Glutamatergic neuron (in vitro differentiated cells): ENCODE measurements around the gene RGS2. TPM values are rescaled to one million over a fixed set of nuclear protein-coding genes. Genes with fewer than 3 reads are reported as not detected.

Experiments
- DNase-seq: peaks from one replicate; pipeline ENCODE4 v3.0.0; 2022
- H3K27ac Mint-ChIP-seq: one replicate; pipeline ENCODE4 v1.8.0; 2020; ENCODE audit warnings: mild to moderate bottlenecking, mixed read lengths, inconsistent platforms; ENCODE audit not compliant: unreplicated experiment
- H3K27me3 Mint-ChIP-seq: one replicate; pipeline ENCODE4 v1.8.0; 2020; ENCODE audit warnings: mild to moderate bottlenecking, moderate library complexity, mixed read lengths, inconsistent platforms; ENCODE audit not compliant: unreplicated experiment
- H3K36me3 Mint-ChIP-seq: one replicate; pipeline ENCODE4 v1.8.0; 2020; ENCODE audit warnings: mild to moderate bottlenecking, mixed read lengths, inconsistent platforms; ENCODE audit not compliant: unreplicated experiment
- H3K4me1 Mint-ChIP-seq: one replicate; pipeline ENCODE4 v1.8.0; 2020; ENCODE audit warnings: mild to moderate bottlenecking, low read depth, mixed read lengths, inconsistent platforms; ENCODE audit not compliant: unreplicated experiment
- H3K4me3 Mint-ChIP-seq: one replicate; pipeline ENCODE4 v1.8.0; 2020; ENCODE audit warnings: mild to moderate bottlenecking, mixed read lengths, inconsistent platforms; ENCODE audit not compliant: unreplicated experiment
- H3K9me3 Mint-ChIP-seq: one replicate; pipeline ENCODE4 v1.8.0; 2020; ENCODE audit warnings: mild to moderate bottlenecking, moderate library complexity, mixed read lengths, inconsistent platforms; ENCODE audit not compliant: unreplicated experiment
- CTCF ChIP-seq: fragments of 200-600 bp; sonication (generic); IDR thresholded peaks from one replicate; pipeline ENCODE4 v1.5.0; 2021; ENCODE audit not compliant: partially characterized antibody, unreplicated experiment
- total RNA-seq: library from RNA; stranded (reverse); fragmentation: NEBNext Ultra II Directional; extraction: Animal tissue kit (Norgen Biotek cat#: 25700); gene quantifications from one replicate; pipeline ENCODE4 v1.2.1, GENCODE V29; 2021; ENCODE audit not compliant: unreplicated experiment

RGS2 gene
- total RNA-seq, 1 donor from 2014 or later = 33.5 TPM

GRCh38 chr1:192793983-192794767 lies 14.7 kb upstream of the RGS2 start:
- TF ChIP-seq CTCF = no peak
- Mint-ChIP-seq H3K27ac (no peak overlapping the region), H3K9me3 (peaks cover 1% of the 10 kb centered on the region), H3K4me3 (no peak overlapping the region), H3K36me3 (no peaks in the 10 kb centered on the region), H3K27me3 (no peaks in the 10 kb centered on the region), H3K4me1 (peaks cover 2% of the 10 kb centered on the region)
- no peak for DNase-seq

DNA sequence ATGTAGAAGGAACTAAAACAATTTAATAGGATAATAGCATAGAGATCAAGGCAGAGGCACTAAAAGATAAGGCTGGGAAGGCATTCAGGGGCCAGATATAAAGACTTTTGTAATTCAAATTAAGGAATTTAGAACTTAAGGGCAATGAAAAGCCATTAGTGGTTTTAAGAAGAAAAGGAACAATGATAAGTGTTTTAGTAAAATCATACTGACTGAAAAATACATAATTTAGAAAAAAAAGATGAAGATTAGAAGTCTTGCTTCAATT lies 14.1 kb upstream of the RGS2 start:
- Mint-ChIP-seq H3K27ac (no peak overlapping the region), H3K9me3 (peaks cover 1% of the 10 kb centered on the region), H3K27me3 (no peaks in the 10 kb centered on the region), H3K4me3 (no peak overlapping the region), H3K36me3 (no peaks in the 10 kb centered on the region), H3K4me1 (peaks cover 2% of the 10 kb centered on the region)
- no peak for DNase-seq
- TF ChIP-seq CTCF = no peak

DNA sequence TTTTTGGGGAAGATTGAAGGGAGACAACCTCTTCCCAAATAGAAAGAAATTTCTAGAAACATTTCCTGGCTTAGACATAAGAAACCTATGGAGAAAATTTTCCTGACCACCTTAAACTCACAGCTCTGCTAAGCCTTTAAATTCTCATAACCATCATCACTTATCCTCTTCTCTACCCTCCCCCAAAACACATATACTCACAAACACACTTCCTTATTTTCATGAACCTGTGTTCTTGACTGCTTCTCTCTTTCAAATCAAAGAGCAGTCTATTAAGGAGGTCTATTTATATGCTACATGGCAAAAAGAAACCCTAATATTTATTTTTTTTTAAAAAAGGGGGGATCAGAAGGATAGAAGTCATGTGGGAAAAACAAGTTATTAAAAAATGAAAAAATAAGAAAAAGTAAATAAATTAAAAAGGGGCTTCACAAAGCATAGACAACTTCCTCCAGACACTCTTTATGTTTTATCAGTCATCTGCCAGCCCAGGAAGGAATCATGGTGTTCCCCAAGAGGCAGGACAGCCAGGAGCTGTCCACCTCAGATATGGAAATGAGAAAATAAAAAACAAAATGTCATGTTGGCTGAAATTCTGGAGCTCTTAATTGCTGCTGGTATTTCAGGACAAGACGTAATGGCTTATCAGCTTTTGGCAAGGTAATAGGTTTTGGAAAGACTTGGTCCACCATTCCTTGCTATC lies 12.8 kb upstream of the RGS2 start:
- Mint-ChIP-seq H3K36me3 (no peaks in the 10 kb centered on the region), H3K4me3 (no peak overlapping the region), H3K27me3 (no peaks in the 10 kb centered on the region), H3K27ac (no peak overlapping the region), H3K9me3 (peaks cover 1% of the 10 kb centered on the region), H3K4me1 (peaks cover 2% of the 10 kb centered on the region)
- no peak for TF ChIP-seq CTCF
- no peak for DNase-seq

DNA sequence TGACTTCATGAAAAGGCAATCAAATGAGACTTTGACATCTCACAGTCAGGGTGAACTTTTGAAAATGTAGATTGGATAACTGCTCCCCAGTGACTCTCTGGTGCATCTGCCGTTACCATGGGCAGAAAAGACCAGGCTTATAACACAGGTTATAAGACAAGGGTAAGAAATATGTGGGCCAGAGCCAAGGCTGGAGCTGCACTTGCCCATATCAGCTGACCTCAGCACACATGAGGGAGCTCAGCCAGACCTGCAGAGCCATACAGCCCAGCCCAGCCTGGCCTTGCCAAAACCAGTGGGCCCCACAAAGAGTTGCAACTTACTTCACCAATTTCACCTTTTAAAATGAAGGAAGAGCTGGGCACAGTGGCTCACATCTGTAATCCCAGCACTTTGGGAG lies 11.7 kb upstream of the RGS2 start:
- H3K27ac Mint-ChIP-seq = no peak overlapping the region
- H3K4me1 Mint-ChIP-seq = peaks cover 2% of the 10 kb centered on the region
- H3K27me3 Mint-ChIP-seq = no peaks in the 10 kb centered on the region
- peaks cover 1% of the 10 kb centered on the region for H3K9me3 Mint-ChIP-seq
- H3K4me3 Mint-ChIP-seq = no peak overlapping the region
- H3K36me3 Mint-ChIP-seq = no peaks in the 10 kb centered on the region
- no peak for DNase-seq
- TF ChIP-seq CTCF = no peak

GRCh38 chr1:192797891-192798290 lies 10.9 kb upstream of the RGS2 start:
- H3K4me1 Mint-ChIP-seq = peaks cover 2% of the 10 kb centered on the region
- H3K9me3 Mint-ChIP-seq = peaks cover 1% of the 10 kb centered on the region
- no peak overlapping the region for H3K27ac Mint-ChIP-seq
- H3K4me3 Mint-ChIP-seq = no peak overlapping the region
- H3K27me3 Mint-ChIP-seq = no peaks in the 10 kb centered on the region
- H3K36me3 Mint-ChIP-seq = no peaks in the 10 kb centered on the region
- no peak for DNase-seq
- TF ChIP-seq CTCF = no peak
